Stimulated activated CD8-positive, alpha-beta memory T cell treated with anti-CD3 and anti-CD28 coated beads, Interleukin-4, amount 100 ng/mL, for 1 hour (primary cell): Measurements from ENCODE around the gene THTPA.
A peak's percentile ranks its signal among the peaks of the same experiment; 100 is the strongest.

Experiments
- DNase-seq, 2 donors: peaks; one replicate each; pipeline ENCODE4 v3.0.0-alpha.2; 2020; ENCODE audit warnings: low read depth in 2 of 2, low spot score in 1 of 2

THTPA gene

GRCh38 chr14:23555882-23556699 is at the start of gene THTPA:
Gene THTPA, plus strand, starts transcription at chr14:23556271. Its CDS starts 487 bp downstream, at chr14:23556758.
- DNase-seq, result peak; percentile 84 to 89

- no peak for DNase-seq
Measured at GRCh38 chr14:23512156-23512555, 43.9 kb upstream of the THTPA start.

- no peak for DNase-seq
Measured at GRCh38 chr14:23513005-23513817, 42.9 kb upstream of the THTPA start.

GRCh38 chr14:23513818-23514643 is 42.0 kb upstream of the THTPA start:
- no peak for DNase-seq

- DNase-seq, result no peak
Measured at GRCh38 chr14:23514644-23514957, 41.5 kb upstream of the THTPA start.

- no peak for DNase-seq
Measured at GRCh38 chr14:23517650-23518326, 38.3 kb upstream of the THTPA start.

GRCh38 chr14:23518709-23519108 is 37.4 kb upstream of the THTPA start:
- no peak for DNase-seq

- DNase-seq, result no peak
Measured at GRCh38 chr14:23520899-23521533, 35.1 kb upstream of the THTPA start.

GRCh38 chr14:23521785-23522640 is 34.1 kb upstream of the THTPA start:
- DNase-seq, result no peak

- no peak for DNase-seq
Measured at GRCh38 chr14:23522643-23523198, 33.4 kb upstream of the THTPA start.

- no peak for DNase-seq
Measured at GRCh38 chr14:23523229-23524016, 32.6 kb upstream of the THTPA start.

GRCh38 chr14:23524954-23525353 is 31.1 kb upstream of the THTPA start:
- no peak for DNase-seq

GRCh38 chr14:23525611-23526010 is 30.5 kb upstream of the THTPA start:
- DNase-seq, result no peak

- DNase-seq, result no peak
Measured at GRCh38 chr14:23528555-23528954, 27.5 kb upstream of the THTPA start.

- no peak for DNase-seq
Measured at GRCh38 chr14:23529016-23529415, 27.1 kb upstream of the THTPA start.

GRCh38 chr14:23530375-23531055 is 25.6 kb upstream of the THTPA start:
- DNase-seq, result no peak

GRCh38 chr14:23531391-23531790 is 24.7 kb upstream of the THTPA start:
- DNase-seq, result no peak

- DNase-seq, result no peak
Measured at GRCh38 chr14:23532658-23533057, 23.4 kb upstream of the THTPA start.
